ENCODE data around the gene KLC3. TPM values are rescaled to one million over a fixed set of nuclear protein-coding genes. Genes with fewer than 3 reads are reported as not detected.
"Not testable (repeated sequence)": the region's sequence is repeated elsewhere in the genome, so short reads cannot be mapped to it uniquely, and the experiment has no call there.

KLC3 gene
- total and polyA plus RNA-seq, 8 donors, result 1.7 to 6.4 (median 2.4) TPM

DNA sequence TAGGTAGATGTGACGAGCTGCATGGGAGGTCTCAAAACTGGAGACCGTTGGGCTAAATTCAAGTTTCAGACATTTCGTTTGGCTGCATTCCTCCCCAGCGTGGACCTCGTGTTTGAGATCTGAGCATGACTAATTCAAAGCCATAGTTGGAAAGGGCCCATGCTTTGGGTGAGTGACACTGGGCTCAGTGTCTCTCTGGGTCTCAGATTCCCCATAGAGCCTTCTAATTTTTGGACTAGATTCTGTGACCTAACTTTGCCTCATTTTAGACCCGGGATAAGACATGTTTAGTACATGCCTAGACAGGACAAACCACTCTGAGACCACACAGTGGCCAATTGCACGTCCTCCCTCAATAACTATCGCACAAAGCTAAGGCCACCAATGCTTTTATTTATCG is 34.5 kb upstream of the KLC3 start:
- no peaks in the 10 kb centered on the region for H3K36me3 ChIP-seq
- 40 to 43% methylated on average over 9 of the region's 9 CpGs for WGBS, 2 donors
- no peaks in the 10 kb centered on the region for H3K9me3 ChIP-seq
- intact Hi-C loops (cut with DNase I), result no loop called here
- H3K27me3 ChIP-seq, result no peaks in the 10 kb centered on the region
- ATAC-seq (no peak), DNase-seq (no peak), FAIRE-seq (no peak)
- no peaks in the 10 kb centered on the region for H3K4me1 ChIP-seq
- no peak overlapping the region for H3K27ac ChIP-seq
- H3K4me3 ChIP-seq, result no peak overlapping the region
- TF ChIP-seq, protein P1, sequence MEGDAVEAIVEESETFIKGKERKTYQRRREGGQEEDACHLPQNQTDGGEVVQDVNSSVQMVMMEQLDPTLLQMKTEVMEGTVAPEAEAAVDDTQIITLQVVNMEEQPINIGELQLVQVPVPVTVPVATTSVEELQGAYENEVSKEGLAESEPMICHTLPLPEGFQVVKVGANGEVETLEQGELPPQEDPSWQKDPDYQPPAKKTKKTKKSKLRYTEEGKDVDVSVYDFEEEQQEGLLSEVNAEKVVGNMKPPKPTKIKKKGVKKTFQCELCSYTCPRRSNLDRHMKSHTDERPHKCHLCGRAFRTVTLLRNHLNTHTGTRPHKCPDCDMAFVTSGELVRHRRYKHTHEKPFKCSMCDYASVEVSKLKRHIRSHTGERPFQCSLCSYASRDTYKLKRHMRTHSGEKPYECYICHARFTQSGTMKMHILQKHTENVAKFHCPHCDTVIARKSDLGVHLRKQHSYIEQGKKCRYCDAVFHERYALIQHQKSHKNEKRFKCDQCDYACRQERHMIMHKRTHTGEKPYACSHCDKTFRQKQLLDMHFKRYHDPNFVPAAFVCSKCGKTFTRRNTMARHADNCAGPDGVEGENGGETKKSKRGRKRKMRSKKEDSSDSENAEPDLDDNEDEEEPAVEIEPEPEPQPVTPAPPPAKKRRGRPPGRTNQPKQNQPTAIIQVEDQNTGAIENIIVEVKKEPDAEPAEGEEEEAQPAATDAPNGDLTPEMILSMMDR (IDR thresholded peaks at IDR 0.05), result no peak

GRCh38 chr19:45306518-45307027 is 34.0 kb upstream of the KLC3 start:
- Histone ChIP-seq H3K27me3 (no peaks in the 10 kb centered on the region), H3K9me3 (no peaks in the 10 kb centered on the region), H3K36me3 (no peaks in the 10 kb centered on the region), H3K4me1 (no peaks in the 10 kb centered on the region), H3K4me3 (no peak overlapping the region), H3K27ac (no peak overlapping the region)
- ATAC-seq, result no peak
- intact Hi-C loops (cut with DNase I), result no loop called here
- DNase-seq, result peak in 1 of 6 donors; percentile 49
- TF ChIP-seq, protein P1 (IDR thresholded peaks at IDR 0.05), result no peak
- FAIRE-seq, result no peak
- WGBS, 2 donors, result 36 to 37% methylated on average over 18 of the region's 18 CpGs

DNA sequence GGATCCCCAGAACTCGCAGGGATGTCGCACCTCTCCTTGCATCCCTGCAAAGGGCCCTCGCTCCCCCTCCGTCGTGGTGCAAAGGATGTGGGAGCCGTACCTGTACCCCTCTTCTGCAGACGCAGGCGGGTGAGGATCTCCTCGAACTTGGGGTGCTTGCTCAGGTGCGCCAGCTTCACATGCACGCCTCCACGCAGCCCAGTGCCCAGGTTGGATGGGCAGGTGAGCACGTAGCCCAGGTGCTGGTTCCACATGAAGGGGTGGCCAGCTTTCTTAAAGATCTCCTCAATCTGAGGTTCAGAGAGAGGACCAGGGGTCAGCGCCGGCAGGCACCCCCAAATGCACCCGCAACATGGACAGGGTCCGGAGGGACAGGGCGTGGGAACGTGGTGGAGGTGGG is 33.2 kb upstream of the KLC3 start:
- ATAC-seq (no peak), FAIRE-seq (no peak), DNase-seq (no peak)
- no peaks in the 10 kb centered on the region for H3K27me3 ChIP-seq
- H3K4me1 ChIP-seq, result no peaks in the 10 kb centered on the region
- H3K9me3 ChIP-seq, result no peaks in the 10 kb centered on the region
- no peaks in the 10 kb centered on the region for H3K36me3 ChIP-seq
- intact Hi-C loops (cut with DNase I), result no loop called here
- H3K4me3 ChIP-seq, result no peak overlapping the region
- H3K27ac ChIP-seq, result no peak overlapping the region
- WGBS, 2 donors, result 83 to 87% methylated on average over 19 of the region's 19 CpGs
- TF ChIP-seq, protein P1 (IDR thresholded peaks at IDR 0.05), result no peak

GRCh38 chr19:45309322-45309721 is 31.2 kb upstream of the KLC3 start:
- H3K9me3 ChIP-seq; ATAC-seq; FAIRE-seq; intact Hi-C loops (cut with DNase I); H3K36me3 ChIP-seq; H3K27ac ChIP-seq; H3K4me3 ChIP-seq; DNase-seq; H3K27me3 ChIP-seq; H3K4me1 ChIP-seq: not testable (repeated sequence)
- 92 to 98% methylated on average over 8 of the region's 8 CpGs for WGBS, 2 donors

- FAIRE-seq, result no peak
- no peaks in the 10 kb centered on the region for H3K4me1 ChIP-seq
- TF ChIP-seq, protein P1 (IDR thresholded peaks at IDR 0.05), result no peak
- no peaks in the 10 kb centered on the region for H3K9me3 ChIP-seq
- 42 to 49% methylated on average over 18 of the region's 18 CpGs for WGBS, 2 donors
- H3K27ac ChIP-seq, result no peak overlapping the region
- H3K4me3 ChIP-seq, result no peak overlapping the region
- ATAC-seq, result peak in 2 of 4 donors; percentile 19 to 22
- H3K36me3 ChIP-seq, result no peaks in the 10 kb centered on the region
- intact Hi-C loops (cut with DNase I), result no loop called here
- H3K27me3 ChIP-seq, result no peaks in the 10 kb centered on the region
- DNase-seq, result no peak
Observed at GRCh38 chr19:45311621-45312020, 28.9 kb upstream of the KLC3 start.

- H3K4me1 ChIP-seq; intact Hi-C loops (cut with DNase I); H3K27ac ChIP-seq; H3K4me3 ChIP-seq; DNase-seq; H3K27me3 ChIP-seq; FAIRE-seq; ATAC-seq; H3K9me3 ChIP-seq; H3K36me3 ChIP-seq: not testable (repeated sequence)
- 82 to 93% methylated on average over 14 of the region's 14 CpGs for WGBS, 2 donors
Observed at GRCh38 chr19:45312285-45312684, 28.3 kb upstream of the KLC3 start.
